GM18519 (cell line): ENCODE results near the gene PDE3A.
"Not testable (repeated sequence)": the region's sequence is repeated elsewhere in the genome, so short reads cannot be mapped to it uniquely, and the experiment has no call there.

Experiments used
- ATAC-seq: cut with Tn5 transposase; IDR thresholded peaks from one replicate; pipeline ENCODE4 v1.9.1; 2021; ENCODE audit warnings: mild to moderate bottlenecking, moderate library complexity; ENCODE audit not compliant: unreplicated experiment, low FRiP score

PDE3A gene

DNA sequence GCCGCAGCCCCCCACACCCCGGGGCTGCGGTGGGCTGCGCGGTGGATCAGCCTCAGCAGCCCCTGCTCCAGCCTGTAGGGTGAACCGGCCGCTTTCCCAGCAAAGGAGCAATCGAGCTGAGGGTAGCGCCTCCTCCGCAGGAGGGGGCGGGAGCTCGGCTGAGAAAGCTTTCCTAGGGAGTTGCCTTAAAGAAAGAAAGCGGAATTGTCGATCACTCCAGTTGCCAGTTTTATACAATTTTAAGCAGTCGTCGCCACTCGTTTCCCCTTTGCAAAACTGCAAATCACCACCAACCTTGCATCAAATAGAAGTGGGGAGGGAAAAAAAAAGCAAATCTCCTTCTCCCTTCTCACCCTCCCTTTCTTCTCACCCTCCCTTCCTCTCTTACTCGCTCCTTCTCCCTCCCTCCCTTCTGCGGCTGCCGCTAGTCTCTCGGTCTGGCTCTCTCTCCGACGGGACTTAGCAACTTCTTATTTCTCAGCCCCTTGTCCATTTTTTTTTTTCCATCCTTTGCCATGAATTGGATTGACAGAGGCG lies at the start of gene PDE3A:
Gene PDE3A (plus strand): TSS at position 424 of the 537 bp plus-strand sequence. CDS start 748 bp downstream, outside the sequence.
- ATAC-seq, result no peak

DNA sequence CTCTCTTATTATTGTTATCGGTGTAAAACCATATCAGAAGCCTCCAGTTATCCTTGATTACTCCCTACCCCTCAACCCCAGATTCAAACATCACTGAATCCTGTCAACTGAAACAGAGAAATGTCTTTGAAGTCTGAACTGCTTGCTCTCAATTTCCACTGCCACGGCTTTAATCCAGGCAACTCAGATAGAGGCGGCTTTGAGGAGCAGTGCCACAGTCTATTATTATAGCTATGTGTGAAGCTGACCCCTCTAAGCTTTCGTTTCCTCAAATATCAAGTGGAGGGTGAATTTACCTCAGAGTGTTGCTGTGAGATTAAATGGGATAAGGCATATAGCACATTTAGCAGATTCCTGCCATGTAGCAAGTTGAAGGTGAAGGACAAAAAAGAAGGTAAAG lies 49.0 kb upstream of the PDE3A start:
- ATAC-seq, result no peak

DNA sequence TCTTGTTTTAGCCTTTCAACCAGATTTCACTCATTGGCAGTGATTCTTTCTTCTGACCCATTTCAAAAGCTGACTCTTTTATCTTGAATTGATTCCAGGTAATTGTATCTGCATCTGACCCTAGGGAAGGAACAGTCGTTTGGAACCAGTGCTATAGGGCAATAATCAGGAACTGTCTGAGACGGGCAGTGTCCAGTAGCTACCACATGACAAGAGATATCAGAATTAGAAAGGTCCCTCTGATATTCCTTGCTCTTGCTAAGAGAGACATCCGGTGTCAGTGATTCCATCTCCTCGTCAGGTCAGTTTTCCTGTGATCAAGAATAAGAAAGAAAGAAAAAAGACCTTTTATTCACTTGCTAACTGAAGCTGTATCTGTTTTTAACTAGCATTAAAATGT lies 47.8 kb upstream of the PDE3A start:
- ATAC-seq, result no peak

DNA sequence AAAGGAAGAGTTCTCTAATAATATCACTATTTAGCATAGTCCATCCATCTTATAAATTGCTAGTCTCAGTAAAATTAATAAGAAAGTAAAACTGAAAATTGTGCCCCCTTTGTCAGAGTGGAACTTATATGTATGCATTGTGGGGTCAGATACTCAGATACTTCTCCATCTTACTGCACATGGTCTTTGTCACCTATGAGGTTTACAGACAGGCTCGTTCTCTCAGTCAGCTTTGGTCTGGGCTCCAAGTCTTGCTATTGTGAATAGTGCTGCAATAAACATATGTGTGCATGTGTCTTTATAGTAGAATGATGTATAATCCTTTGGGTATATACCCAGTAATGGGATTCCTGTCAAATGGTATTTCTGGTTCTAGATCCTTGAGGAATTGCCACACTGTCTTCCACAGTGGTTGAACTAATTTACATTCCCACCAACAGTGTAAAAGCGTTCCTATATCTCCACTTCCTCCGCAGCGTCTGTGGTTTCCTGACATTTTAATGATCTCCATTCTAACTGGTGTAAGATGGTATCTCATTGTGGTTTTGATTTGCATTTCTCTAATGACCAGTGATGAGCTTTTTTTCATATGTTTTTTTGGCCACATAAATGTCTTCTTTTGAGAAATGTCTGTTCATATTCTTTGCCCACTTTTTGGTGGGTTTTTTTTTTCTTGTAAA lies 37.4 kb upstream of the PDE3A start:
- ATAC-seq, result not testable (repeated sequence)

DNA sequence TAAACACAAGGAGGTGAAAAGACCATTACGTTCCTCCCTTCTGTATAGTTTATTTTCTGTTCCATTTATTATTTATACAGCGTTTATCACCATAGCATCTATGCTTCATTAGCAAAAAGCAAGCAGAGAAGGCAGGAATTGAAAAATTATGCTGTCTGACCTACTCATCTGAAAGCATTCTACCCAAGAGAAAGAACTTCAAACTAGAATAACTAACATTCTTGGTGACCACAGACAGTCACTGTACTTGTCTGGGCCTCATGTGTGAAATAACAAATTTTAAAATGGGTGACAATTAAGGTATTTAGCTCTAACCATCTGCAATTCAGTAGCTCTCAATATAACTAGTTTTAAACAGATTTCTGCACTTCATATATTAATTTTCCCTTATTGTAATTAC lies 29.3 kb upstream of the PDE3A start:
- ATAC-seq, result no peak

DNA sequence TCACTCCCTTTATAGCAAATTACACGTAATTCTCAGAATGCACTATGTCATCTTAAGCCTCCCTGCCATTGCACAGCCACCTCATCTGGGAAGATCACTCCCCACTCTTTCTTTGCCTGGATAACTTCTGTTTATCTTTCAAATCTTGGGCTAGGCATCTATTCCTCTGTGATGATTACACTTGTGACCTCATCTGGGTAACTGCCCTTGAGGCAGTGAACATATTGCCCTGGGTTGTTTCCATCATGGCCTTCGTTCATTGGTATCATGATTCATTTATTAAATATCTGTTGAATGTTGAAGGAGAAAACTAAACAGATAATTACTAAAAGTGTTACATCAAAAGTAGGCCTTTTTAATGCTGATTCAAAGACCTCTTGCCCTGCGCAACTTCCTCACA lies 26.2 kb upstream of the PDE3A start:
- no peak for ATAC-seq

DNA sequence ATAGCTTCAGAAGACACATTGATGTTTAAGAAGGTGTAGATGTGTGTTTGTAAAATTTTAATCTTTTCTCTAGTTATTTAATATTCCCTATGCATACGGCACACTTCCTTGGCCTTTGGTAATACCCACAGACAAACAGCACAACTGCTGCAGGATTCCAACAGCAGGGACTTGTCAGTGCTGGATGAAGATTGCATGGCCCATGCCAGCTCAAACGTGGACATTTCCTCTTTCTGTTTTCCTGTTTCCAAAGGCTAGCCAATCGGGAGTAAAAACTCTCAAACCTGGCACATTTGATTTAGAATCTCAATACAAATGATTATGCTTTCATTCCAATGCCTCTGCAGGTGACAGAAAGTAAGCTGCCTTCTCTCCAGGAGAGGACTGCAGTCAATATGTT lies 22.5 kb upstream of the PDE3A start:
- no peak for ATAC-seq

DNA sequence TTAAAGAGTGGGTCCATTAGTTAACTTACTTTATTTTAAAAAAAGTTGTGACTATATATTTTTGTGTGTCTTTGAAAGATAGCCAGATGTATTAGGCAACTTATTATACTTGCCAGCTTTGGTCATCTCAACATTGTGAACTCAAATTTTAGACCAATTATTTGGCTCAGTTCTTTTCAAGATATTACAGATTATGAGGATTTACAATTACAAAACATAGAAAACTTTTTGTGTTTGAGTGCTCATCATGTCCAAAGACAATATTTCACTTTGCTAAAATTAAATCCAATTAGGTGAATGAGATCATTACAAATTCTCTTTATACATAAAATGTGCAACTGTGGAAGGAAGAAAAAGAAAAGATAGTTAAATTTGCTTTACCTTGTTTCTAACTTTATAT lies 18.3 kb upstream of the PDE3A start:
- no peak for ATAC-seq

DNA sequence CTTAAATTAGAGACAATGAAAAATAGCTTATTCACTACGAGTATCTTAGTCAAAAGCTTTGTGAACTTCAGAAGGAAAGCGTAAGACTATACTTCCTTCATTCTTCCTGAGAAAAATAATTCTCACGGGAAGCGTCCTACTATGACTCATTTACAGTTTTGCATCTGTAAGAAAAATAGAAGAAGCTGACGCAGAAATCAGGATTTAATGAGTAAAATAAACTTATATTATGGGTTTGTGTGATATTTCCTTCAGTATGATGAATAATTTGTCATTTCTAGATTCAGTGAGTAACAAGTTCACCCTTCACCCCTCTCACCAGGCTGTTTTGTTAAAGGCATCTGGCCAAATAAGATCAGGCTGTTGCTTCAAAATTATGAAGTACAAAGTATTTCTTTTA lies 17.8 kb upstream of the PDE3A start:
- no peak for ATAC-seq

DNA sequence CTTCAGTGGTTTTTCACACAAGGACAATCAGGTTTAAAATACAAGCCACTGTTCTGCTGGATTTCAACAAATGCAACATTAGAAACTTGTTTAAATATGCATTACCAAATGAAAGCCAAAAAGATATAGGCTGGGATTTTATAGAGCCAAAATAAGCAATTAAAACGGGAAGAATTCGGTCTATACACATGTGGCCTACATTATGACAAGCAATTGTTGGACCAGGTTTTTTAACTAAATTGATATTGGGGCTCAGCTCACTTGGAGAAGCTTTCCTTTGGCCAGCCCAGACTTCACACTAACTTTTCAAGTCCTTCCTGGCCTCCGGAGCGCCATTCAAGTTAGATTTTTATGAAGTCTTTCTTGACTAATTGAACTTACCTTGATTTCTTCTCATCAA lies 16.9 kb upstream of the PDE3A start:
- ATAC-seq, result no peak

DNA sequence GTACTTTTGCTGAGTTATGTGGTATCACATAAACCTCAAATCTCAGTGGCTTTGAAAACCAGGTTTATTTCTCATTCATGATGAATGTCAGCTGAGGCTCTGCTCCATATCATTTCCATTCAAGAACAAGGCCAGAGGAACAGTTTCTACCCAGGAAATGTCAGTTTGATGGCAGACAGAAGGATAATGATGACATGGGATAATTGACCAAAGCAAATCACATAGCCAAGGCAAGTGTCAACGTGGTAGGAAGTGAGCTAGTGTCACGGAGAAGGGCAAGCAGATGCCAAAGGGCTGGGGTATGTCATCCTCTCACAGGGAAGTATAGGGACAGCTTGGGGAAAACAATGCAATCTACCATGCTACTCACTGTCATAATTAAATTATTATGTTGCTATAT lies 12.3 kb upstream of the PDE3A start:
- ATAC-seq, result no peak

DNA sequence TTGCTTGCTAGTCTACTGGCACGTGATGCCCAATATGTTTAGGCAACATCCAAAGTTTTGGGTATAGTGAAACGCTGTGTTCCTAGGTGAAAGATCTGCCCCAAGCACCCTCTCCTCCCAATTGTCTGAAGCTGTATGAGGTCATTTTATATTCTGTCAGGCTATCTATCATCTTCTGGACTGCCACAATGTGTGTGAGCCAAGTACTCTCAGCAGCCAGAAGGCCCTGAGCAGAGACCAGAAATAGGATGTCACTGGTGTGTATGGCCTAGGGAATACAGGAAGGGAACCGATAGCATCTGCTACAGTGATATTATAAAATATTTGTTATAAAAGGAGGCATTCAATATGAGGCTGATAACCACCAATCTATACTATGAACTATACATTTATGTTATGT lies 7.9 kb upstream of the PDE3A start:
- ATAC-seq, result no peak

DNA sequence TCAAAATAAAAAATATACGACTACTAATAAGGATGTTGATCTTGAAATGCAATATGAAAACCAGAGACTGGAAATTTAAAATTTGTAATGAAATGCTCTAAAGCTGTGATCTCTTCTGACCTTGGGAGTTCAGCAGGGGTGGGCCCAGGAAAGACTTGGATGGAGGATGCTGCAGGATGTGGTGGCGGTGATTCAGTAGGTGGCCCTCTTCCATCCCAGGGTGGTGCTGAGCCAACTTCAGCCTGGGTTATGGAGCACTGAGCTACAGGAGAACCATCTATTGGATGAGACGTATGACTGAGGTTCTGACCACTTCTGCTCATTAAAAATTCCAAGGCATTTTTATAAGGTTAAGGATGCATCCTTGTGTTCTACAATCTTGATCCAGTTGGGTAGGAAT lies 6.9 kb upstream of the PDE3A start:
- ATAC-seq, result no peak

DNA sequence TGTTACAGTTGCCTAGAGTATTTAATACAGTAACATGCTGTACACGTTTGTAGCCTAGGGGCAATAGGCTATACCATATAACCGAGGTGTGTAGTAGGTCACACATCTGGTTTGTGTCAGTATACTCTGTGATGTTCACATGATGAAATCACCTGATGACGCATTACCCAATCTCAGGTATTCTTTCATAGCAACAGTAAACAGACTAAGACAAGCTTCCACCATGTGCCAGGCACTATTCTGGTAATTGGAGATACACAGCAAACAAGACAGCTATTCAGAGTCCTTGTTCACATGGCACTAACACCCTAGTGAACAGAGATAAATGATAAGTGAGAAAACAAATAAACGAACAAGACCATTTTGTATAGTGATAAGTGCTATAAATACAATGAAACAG lies 3.8 kb upstream of the PDE3A start:
- ATAC-seq, result no peak

DNA sequence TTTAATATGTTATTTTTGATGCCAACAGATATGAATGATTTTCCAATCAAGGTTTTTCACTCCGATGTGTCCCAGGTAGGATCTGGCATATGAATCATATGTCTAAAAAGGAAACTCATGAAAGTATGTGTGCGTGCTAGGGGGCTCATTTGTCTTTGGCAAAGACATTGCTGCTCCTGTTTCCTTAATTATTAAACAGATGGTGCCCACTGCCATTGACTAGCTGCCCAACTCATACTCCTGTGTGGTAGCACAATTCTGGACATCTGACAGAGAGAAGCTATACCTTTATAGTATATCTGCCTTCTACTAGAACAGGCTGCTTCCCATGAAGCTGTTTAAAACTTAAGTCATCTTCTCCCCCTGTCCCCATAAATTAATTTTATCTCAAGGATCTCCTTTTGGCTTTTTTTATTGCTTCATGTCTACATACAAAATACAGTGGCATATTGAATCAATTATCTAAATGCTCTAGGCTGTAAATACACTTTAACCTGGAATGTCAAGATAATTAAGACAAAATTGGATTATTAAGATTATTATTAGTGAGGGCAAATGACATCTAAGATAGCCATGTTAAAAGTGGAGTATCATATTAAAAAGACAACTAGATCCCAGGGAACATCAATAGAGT lies 1.4 kb upstream of the PDE3A start:
- no peak for ATAC-seq

DNA sequence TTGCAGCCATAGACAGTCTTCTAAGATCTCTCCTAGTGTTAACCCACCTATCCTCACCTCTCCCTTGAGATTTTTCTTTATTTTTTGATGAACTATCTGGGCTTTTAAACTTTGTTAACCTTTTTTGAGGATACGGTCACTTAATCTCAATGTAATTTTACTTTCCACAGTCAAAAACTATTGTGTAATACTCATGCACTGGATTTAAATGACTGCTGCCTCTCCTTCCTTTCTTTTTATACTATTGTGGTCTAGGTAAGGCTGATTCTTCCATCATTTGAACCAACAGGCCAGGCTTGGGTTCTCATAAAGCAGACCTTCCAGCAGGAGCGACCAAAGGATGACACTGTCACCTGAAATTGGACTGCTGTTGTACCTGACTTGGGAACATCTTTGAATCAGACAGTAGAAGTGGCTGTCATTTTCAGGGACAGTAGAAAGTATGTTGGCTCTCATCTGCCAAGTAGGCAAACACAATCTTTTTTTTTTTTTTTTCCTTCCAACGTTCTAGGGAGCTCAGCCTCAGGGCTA lies 689 bp upstream of the PDE3A start:
- ATAC-seq, result no peak

DNA sequence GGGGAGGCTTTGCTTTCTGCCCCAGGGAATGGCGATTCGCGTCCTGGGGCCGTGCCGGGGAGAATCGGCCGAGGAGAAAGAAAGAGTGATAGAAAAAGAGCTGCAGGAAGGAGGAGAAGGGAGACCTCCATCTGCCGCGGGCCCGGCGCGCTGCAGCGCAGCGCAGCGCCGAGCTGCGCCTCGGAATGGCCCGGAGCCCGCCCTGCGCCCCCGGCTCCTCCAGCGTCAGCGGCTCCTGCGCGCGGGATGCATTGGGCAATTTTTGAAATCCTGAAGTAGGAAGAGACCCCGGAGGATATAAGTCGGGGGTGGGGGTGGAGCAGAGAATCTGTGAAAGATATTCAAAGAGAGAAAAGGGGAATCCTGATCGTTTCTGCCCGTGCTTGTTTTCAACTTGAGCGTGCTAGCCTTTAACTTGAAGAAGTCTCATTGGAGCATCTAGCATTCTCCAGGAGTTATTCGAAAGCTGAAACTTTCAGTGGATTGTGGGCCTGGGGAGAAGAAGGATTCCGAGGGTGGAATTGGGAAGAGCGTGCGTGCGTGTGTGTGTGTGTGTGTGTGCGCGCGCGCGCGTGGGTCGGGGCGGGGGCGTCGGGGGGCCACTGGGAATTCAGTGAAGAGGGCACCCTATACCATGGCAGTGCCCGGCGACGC lies 441 bp downstream of the PDE3A start:
- ATAC-seq, result no peak

DNA sequence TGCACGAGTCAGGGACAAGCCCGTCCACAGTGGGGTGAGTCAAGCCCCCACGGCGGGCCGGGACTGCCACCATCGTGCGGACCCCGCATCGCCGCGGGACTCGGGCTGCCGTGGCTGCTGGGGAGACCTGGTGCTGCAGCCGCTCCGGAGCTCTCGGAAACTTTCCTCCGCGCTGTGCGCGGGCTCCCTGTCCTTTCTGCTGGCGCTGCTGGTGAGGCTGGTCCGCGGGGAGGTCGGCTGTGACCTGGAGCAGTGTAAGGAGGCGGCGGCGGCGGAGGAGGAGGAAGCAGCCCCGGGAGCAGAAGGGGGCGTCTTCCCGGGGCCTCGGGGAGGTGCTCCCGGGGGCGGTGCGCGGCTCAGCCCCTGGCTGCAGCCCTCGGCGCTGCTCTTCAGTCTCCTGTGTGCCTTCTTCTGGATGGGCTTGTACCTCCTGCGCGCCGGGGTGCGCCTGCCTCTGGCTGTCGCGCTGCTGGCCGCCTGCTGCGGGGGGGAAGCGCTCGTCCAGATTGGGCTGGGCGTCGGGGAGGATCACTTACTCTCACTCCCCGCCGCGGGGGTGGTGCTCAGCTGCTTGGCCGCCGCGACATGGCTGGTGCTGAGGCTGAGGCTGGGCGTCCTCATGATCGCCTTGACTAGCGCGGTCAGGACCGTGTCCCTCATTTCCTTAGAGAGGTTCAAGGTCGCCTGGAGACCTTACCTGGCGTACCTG lies 1.1 kb downstream of the PDE3A start:
- ATAC-seq, result no peak

DNA sequence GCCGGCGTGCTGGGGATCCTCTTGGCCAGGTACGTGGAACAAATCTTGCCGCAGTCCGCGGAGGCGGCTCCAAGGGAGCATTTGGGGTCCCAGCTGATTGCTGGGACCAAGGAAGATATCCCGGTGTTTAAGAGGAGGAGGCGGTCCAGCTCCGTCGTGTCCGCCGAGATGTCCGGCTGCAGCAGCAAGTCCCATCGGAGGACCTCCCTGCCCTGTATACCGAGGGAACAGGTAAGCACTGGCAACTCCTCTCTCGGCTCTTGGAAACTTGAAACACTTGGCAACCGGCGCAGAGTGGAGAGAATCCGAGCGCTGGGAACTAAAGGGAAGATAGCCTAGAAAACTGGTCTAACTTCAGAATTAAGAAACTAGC lies 1.7 kb downstream of the PDE3A start:
- no peak for ATAC-seq

DNA sequence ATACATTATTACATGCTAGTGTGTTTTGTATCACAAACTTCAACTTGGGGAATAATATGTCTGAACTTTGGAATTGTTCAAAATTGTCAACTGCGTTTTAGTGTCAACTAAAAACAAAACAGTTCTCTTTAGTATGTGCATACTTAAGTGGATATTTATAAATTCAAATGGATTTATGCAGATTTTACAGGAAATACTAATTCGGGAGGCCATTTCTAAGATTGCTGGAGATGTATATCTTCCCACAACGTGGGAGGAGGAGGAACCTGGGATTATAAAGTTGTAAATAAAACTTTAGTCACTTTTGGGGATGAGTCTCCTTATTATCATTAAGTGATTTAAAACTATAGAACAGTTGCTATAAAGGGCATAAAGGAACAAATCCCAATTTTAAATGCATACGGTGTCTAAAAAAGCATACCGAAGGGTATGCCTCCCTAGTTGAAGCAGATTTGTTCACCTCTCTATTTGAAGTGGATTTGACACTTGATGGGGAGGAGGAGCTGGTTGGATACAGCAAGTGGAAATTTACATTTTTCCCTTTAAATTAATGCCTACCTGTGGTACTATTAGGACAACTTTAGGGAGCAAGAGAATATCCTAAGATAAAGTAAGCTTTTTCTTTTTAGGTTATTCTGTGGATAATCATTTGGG lies 2.7 kb downstream of the PDE3A start:
- ATAC-seq, result no peak
